IMR-90 (cell line): ENCODE data around the gene GLG1.

ENCODE experiments used
- CHD1 ChIP-seq: IDR thresholded peaks from 2 replicates; pipeline ENCODE4 v1.6.1; 2012; ENCODE audit warnings: low read depth, low read length, improper control_type of control experiment
- CTCF ChIP-seq: conservative IDR thresholded peaks from 2 replicates; pipeline ENCODE4 v1.5.1; 2012; ENCODE audit warnings: mild to moderate bottlenecking, low read depth, low read length, improper control_type of control experiment
- MAFK ChIP-seq: IDR thresholded peaks from 2 replicates; pipeline ENCODE4 v1.6.1; 2012; ENCODE audit warnings: low read depth, low read length, improper control_type of control experiment
- MXI1 ChIP-seq: IDR thresholded peaks from 2 replicates; pipeline ENCODE4 v1.6.1; 2012; ENCODE audit warnings: low read depth, mild to moderate bottlenecking, low read length, moderate library complexity, borderline replicate concordance
- POLR2A ChIP-seq: IDR thresholded peaks from 2 replicates; pipeline ENCODE4 v1.6.1; 2012; ENCODE audit warnings: mild to moderate bottlenecking, low read depth, low read length
- RAD21 ChIP-seq: IDR thresholded peaks from 2 replicates; pipeline ENCODE4 v1.6.1; 2012; ENCODE audit warnings: low read length, improper control_type of control experiment
- RFX5 ChIP-seq: IDR thresholded peaks from 2 replicates; pipeline ENCODE4 v1.8.0; 2012; ENCODE audit warnings: low read depth, mild to moderate bottlenecking, low read length, moderate library complexity
- USF2 ChIP-seq: fragments of 150-350 bp; IDR thresholded peaks from 2 replicates; pipeline ENCODE4 v1.6.1; 2017; ENCODE audit warnings: mild to moderate bottlenecking, antibody characterized with exemption, low read length, low read depth

DNA sequence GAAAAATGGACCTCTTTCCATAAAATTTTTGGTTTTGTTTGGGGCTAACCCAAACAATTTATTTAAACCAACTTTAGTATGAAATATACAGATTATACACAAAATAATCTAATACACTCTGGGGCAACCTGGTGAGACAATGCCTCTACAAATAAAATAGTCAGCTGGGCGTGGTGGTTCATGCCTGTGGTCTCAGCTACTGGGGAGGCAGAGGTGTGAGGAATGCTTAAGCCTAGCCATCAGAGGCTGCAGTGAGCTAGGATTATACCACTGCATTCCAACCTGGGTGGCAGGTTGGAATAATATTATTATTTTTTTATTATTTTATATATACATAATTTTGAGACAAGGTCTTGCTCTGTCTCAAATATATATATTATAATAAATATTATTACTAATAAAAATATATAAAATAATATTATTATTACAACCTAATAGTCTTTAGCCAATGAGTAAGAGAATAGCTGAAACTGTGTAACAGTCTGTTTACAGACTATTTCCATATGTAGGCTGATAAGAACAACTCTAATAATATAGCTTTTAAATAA, 50.5 kb downstream of the GLG1 start:
- no peak for TF ChIP-seq CTCF
- no peak for TF ChIP-seq RAD21
- TF ChIP-seq POLR2A, result no peak
- TF ChIP-seq CHD1, result no peak
- no peak for TF ChIP-seq USF2
- no peak for TF ChIP-seq RFX5
- no peak for TF ChIP-seq MXI1
- TF ChIP-seq MAFK, result no peak
